Posterior cingulate gyrus (tissue), 11 donors: ENCODE results near the gene ESR1.

Experiments used
- DNase-seq, 10 donors: peaks; one replicate each; pipeline versions ENCODE4 v3.0.0 to v3.0.0-alpha.2; 2020 to 2021; ENCODE audit warnings: mixed read lengths in 3 of 10
- intact Hi-C: fragments of 100-400 bp; cut with DNase I; formaldehyde crosslinking; loops from one replicate; pipeline ENCODE4 v1.15.1; 2023

The ESR1 gene

DNA sequence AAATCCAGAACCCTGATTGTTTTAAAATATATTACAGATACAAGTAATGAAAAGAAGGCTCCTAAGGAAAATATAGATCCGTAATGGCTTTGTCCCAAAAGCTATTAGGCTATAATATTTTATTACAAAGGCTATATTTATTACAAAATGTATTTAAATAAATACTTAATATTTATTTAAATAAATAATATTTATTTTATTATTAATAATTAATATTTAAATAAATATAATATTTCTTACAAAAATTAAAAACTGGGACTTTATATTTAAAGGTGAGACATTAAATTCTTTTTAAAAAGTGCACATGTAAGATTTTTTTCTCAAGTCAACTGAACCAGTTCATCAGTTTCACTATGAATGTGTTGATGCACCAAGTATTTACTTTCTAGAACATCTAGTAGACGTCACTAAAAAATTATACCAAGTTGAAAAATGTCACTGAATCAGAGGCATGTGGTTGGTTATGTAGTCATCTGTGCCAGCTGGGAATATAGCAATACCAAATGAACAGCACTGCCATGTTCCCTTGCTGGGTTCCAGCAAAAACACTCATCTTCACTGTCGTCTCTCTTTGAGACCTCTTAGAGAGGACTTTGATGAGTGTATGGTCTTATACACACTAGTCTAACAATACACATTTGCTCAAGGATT, 278.9 kb downstream of the ESR1 start:
- intact Hi-C loops, result no loop called here
- no peak for DNase-seq

DNA sequence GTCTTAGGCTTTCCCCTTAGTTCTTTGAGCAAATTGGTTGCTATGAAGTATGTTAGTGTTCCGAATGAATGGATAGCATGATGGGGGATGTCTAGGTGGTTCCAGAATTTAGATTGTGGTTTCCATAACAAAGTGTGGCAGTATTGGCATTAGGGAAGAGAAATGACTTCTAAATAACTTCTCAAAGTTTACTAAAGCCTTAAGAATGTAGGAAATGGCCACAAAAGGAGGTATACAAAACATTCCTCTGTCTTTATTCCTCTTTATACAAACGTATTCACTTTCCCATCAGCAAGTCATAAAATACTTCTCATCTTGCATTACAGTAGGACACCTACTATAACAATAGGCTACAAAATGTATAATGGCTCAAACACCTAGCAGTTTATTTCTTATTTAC, 279.6 kb downstream of the ESR1 start:
- intact Hi-C loops, result no loop called here
- DNase-seq, result no peak

DNA sequence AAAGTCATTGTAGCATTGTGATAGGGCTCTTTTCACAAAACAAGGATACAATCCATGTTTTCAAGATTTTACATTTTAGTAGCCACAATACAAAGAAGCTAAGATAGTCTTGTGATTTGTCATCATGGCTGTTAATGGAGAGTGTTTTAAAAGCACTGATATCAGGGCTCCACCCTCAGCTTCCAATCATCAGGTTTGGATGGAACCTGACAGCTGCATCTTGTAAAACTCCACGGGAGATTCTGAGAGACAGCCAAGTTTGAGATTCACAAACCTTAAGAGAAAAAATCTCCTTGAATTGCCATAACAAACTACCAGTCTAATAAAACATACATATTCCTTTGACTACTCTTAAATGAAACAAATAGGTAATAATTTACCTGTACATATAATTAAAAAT, 280.2 kb downstream of the ESR1 start:
- no peak for DNase-seq
- intact Hi-C loops, result no loop called here

DNA sequence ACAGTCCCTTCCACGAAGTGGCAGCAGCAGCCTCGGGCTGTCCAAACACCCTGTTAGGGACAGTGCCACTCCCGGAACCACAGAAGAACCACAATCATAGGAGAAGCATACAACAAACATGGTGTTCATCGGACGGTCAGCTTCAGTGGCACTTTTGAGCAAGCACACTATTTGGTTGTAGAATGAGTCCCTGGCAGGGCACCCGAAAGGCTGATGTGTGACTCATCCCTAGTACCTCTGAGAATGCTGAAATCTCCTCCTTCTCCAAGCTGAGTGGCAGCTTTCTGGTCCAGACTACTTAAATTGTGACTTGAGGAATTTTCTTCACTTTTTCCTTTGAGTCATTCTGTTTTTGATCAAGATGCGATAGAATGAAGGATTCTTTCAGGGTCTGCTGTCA, 282.5 kb downstream of the ESR1 start:
- DNase-seq, result no peak
- intact Hi-C loops, result no loop called here

DNA sequence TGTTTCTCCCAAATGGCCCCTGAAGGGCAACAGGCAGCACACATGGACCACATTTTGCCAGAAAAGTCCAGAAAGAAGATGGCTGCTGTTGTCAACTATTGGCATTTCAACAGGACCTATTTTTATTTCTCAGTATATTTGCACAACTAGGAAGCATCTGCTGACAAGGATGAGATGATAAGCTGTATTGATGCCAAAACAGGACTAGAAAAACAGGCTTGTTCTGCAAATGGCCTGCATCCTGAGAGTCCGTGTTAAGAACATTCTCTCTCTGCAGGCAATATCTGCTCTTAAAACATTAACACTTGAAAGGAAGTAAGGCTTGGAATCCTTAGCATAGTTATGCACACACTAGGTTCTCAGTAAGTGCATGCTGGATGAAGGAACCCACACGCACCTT, 283.7 kb downstream of the ESR1 start:
- no peak for DNase-seq
- intact Hi-C loops, result no loop called here

DNA sequence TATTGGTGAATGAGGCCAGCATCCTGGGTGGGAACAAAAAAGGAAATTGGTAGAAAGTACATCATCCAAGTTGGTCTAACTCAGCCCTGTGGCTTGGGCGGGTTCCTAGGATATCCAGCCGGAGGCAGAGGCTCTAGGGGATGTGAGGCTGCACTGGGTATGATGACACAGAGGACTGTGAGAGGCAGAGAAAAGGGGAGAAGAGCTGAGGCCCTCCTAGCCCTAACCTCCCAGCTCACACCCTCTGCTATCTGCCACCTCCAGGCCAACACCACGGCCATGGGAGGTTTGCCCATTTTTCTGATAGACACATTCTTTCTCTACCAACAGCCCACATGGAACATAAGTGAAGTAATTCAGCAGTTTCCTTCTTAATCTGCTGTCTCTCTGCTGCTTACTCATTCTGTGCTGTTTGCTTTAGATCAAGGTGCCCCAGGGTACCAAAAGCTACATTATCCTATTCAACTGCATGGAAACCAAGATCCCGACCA, 284.4 kb downstream of the ESR1 start:
- no peak for DNase-seq
- intact Hi-C loops, result no loop called here

DNA sequence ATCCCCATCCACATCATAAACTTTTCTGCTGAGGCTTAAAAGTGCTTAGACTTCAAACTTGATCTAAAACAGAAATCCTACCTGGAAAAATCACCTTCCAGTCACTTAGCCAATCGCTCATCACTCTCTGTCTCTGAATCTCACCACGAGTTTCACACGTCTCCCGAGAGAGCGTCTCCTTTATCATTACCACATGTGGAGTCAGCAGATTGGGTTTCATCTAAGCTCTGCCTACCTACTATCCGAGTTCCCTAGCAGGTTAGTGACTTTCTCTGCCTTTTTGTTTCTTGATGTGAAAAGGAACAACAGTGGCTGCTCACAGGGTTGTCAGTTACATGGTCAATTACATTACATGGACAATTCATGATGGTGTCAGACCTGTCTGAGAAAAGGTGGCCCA, 286.2 kb downstream of the ESR1 start:
- no peak for DNase-seq
- intact Hi-C loops, result no loop called here

DNA sequence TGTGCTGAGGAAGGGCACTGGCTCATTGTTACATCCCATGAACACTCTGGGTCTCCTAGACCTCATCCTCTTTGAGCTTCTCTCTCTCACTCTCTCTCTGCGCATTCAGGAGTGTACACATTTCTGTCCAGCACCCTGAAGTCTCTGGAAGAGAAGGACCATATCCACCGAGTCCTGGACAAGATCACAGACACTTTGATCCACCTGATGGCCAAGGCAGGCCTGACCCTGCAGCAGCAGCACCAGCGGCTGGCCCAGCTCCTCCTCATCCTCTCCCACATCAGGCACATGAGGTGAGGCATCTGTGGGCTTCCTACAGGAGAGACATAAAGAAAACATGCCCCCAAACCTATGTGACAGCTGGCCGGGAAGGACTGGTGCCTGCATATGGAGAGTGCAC, 286.8 kb downstream of the ESR1 start:
- no peak for DNase-seq
- intact Hi-C loops, result no loop called here

DNA sequence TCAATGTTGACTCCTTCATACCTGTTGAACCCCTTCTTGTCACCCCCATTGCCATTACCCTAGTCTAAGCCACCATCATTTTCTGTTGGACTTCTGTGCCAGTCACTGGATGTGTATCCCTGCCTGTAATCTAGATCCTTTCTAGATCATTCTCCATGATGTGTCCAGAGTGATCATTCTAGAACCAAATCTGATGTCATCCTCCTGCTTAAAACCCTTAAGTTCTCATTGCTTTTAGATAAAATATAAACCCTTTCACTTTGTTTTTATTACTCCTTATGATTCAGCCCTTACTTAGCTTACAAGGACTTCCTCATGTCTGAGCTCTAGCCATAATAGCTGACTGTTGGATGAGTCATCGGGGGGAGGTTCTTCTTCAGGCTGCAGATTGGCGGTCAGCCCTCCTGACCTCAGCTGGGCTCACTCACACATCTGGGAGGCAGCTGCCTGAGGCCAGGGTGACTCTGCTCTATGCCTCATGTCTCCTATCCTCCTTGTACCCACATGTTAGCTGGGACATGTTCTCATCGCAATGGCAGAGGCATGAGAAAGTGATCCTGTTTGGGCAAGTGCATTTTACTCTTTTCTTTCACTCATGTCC, 287.6 kb downstream of the ESR1 start:
- intact Hi-C loops, result no loop called here
- no peak for DNase-seq

DNA sequence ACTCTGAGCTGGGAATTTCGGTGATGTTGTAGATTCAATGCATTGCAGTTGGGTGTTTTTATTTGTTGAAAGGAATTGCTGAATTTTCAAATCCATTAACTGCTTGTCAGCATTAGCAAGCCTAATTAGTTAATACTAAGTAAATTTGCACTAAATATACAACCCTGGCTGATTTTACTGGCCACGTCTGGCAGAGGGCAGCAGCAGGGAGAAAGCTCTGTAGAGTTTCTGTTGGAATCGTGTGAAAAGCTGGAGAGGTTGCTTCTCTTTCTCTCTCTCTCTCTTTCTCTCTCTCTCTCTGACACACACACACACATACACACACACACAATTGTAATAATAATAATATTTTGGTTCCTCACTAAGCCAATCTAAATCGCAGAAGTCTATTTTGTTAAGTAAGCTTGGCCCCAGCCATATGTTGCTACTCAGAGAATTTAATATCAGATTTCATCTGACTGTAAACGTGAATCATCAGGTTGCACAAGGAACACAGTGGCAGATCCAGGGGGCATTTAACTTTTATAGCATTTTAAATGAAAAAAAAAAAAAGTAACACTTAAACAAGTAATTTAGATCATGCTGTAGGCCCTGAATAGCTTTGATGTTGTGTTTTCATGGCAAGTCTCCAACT, 289.5 kb downstream of the ESR1 start:
- intact Hi-C loops, result no loop called here
- no peak for DNase-seq

DNA sequence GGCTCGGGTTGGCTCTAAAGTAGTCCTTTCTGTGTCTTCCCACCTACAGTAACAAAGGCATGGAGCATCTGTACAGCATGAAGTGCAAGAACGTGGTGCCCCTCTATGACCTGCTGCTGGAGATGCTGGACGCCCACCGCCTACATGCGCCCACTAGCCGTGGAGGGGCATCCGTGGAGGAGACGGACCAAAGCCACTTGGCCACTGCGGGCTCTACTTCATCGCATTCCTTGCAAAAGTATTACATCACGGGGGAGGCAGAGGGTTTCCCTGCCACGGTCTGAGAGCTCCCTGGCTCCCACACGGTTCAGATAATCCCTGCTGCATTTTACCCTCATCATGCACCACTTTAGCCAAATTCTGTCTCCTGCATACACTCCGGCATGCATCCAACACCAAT, 291.2 kb downstream of the ESR1 start:
- DNase-seq, result peak in 1 of 10 donors; percentile 60
- intact Hi-C loops, result no loop called here

DNA sequence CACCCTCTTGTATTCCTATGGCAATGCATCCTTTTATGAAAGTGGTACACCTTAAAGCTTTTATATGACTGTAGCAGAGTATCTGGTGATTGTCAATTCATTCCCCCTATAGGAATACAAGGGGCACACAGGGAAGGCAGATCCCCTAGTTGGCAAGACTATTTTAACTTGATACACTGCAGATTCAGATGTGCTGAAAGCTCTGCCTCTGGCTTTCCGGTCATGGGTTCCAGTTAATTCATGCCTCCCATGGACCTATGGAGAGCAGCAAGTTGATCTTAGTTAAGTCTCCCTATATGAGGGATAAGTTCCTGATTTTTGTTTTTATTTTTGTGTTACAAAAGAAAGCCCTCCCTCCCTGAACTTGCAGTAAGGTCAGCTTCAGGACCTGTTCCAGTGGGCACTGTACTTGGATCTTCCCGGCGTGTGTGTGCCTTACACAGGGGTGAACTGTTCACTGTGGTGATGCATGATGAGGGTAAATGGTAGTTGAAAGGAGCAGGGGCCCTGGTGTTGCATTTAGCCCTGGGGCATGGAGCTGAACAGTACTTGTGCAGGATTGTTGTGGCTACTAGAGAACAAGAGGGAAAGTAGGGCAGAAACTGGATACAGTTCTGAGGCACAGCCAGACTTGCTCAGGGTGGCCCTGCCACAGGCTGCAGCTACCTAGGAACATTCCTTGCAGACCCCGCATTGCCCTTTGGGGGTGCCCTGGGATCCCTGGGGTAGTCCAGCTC, 292.1 kb downstream of the ESR1 start:
- intact Hi-C loops, result no loop called here
- no peak for DNase-seq

DNA sequence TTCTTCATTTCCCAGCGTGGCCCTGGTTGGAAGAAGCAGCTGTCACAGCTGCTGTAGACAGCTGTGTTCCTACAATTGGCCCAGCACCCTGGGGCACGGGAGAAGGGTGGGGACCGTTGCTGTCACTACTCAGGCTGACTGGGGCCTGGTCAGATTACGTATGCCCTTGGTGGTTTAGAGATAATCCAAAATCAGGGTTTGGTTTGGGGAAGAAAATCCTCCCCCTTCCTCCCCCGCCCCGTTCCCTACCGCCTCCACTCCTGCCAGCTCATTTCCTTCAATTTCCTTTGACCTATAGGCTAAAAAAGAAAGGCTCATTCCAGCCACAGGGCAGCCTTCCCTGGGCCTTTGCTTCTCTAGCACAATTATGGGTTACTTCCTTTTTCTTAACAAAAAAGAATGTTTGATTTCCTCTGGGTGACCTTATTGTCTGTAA, 292.7 kb downstream of the ESR1 start:
- intact Hi-C loops, result no loop called here
- peak in 1 of 10 donors; percentile 75 for DNase-seq

DNA sequence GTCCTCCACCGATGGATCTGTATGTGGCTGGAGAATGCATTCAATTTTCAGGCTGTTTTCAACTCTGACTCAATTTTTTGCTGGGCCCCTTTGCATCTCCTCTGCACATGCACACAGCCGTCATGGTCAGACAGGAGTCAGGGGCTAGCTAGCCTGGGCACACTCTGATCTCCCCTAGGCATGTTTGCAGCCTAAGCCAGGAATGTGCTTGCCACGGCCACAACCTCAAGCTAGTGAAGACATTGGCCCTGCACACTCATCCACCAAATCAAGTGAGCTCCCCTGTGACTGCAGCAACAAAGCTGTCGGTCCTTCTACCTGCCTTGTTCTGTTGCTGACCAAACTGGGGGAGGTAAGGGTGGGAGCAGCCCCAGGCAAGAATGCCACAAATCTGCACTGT, 300.5 kb downstream of the ESR1 start:
- no peak for DNase-seq
- intact Hi-C loops, result no loop called here

DNA sequence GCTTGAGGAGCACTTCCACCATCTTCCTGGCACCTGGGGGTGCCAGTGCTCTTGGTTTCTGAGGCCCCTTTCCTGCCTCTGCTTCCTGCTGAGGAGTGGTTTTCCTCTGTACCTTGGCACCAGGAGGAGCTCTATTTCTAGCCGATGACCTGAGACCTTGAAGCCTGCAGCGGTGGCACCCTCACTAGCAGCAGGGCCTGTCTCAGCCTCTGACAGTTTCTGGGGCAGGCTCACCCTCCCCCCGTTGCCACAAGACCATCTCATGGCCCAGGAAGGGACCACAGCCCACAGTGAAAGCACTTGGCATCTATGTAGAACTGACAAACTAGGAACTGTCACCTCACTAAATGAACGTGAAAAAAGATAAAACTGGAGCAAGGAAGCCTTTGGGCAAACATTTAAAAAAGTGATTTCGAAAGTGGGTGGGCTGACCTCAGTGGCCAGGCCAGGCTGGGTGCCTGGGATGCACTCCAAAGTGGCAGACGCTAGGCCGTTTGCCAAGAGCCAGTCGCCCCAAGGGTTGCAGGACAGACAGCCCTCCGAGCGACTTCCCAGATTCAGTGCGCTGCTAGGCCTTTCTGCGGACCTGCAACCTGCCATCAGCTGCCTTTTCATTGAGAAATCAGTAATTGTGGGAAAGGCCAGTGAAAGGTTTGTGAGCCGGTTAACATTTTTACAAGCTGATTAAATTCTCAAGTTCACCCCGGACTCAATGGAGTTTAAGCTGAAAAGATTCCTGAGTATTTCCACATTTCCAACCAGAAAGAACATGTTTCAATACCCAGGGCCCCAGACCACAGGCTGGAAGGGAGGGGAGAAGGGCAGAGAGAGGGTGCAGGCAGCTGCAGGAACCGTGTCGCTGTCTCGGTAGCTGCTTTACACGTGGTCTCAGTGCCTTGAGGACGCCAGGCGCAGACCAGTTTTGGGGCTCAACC, 303.7 kb downstream of the ESR1 start:
- DNase-seq, result peak in 2 of 10 donors; percentile 27 to 84
- intact Hi-C loops, result no loop called here

DNA sequence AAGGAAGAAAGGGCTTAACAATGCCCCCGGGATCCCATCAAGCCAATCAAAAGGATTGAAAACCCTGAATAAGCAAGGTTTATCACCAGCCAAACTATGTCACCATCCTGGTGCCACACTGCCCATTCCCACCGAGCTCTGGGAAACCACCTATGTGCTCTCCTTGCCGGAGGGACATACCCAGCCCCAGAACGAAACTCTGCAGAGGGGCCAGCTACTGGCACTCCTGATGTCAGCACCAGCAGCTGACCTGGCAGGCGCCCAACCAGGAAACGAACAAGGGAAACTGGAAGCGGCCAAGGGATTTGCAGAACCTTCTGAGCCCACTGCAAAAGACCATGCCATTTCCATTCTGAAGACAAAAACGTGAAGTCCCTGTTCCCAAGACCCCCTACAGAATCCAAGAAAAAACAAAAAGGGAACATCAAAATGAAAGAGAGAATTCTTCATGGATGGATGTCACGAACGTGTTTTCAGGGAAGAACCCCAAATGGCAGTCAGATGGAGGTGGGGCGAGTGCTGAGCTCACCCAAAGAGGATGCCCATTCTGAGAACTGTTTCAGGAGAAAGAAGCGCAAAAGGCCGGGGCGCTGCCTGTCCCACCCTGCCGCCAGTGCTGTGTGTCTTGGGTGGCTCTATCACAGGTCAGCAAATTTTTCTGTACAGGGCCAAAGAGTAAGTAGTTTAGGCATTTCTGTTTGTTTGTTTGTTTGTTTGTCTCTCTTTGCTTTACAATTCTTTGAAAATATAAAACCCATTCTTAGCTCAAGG, 305.2 kb downstream of the ESR1 start:
- intact Hi-C loops, result no loop called here
- DNase-seq, result peak in 7 of 10 donors; percentile 23 to 90 (median 46)

DNA sequence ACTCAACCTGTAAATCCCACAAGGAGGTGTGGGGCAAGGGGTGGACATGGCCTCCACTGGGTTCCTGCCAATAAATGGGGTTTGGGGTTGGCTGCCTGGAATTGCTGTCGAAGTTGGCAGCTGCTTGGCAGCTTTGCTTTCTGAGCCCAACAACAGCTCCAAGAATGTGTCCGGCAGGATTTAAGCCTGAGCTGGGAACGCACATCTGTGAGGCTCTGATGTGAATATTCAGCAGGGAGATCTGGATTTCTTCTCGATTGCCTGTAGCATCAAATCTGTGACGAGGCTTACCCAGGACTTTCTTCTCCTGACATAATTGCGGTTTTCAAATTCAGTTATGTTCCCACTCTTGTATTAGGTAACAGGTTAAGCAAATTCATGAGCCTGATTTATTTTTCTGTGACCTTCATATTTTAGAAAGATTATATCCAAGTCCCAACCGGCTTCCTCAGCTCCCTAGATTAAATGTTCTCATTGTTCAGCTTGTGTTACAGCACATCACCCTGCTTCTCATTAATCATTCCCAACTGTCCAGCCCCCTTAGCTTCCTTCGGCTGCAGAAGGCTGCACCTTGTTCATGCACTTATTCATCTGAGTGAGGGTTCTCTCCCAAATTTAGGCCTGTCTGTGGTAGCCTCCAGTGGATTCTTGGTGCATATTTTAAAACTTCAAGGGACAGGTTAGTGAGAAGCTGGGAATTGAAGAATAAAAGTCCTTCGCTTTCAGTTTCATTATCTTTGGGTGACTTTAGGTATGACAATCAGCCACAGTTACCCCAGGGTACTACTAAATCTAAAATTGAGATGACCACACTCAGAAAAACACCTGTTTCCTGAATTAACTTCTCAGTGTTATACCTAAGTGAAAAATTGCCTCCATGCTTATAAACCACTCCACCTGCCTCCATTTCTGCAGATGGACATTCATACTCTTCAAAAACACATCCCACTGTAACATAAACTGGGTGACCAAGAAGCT, 310.0 kb downstream of the ESR1 start:
- no peak for DNase-seq
- intact Hi-C loops, result no loop called here

DNA sequence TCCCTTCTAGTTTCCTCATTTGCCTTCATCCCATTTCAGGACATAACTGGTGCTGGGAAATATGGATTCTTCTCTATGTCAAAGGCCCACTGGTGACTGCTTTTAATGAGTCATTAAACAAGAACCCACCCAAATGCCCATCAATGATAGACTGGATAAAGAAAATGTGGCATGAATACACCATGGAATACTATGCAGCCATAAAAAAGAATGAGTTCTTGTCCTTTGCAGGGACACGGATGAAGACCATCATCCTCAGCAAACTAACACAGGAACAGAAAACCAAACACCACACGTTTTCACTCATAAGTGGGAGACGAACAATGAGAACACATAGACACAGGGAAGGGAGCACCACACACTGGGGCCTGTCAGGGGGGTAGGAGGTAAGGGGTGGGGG, 310.7 kb downstream of the ESR1 start:
- DNase-seq, result no peak
- intact Hi-C loops, result no loop called here
